Measurements from ENCODE around the gene STK25. TPM values are rescaled to one million over a fixed set of nuclear protein-coding genes. Genes with fewer than 3 reads are reported as not detected.
"Not testable (repeated sequence)": the region's sequence is repeated elsewhere in the genome, so short reads cannot be mapped to it uniquely, and the experiment has no call there.

The STK25 gene
- total RNA-seq, 2 experiments from 2014 or later, result 108 to 130 TPM

DNA sequence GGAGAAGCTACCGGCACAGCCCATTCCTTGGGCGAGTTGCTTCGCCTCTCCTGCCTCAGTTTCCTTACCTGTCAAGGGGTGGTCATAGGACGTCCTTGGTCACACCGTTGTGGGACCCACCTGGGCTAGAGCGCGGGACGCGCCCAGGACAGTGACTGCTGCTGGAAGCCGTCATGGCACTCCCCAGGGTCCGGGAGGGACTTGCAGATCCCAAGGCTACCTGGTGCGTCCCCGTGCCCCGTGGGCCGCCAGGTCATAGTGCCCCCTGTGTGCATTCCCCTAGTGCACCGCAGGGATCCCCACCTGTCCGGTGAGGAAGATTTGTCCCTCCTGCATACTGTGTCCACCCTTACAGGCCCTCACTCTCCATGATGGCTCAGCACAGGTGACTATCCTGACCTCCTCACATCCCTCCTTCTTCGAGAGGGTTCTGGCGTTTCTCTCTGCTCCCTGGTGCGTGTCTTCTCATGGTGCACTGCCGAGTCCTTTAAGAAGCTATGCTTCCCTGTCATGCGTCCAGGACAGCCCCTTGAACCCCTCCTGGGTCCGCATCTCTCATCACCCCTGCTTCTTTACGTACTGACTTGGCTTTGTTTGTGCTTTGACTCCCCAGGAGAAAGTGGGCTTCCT lies 886 bp upstream of the STK25 start:
- Mint-ChIP-seq H3K27me3 (peaks cover 10% of the 10 kb centered on the region), H3K4me1 (peaks cover 18% of the 10 kb centered on the region), H3K4me3 (peak overlapping the region; percentile 47), H3K9me3 (ENCODE audit: low read depth) (no peaks in the 10 kb centered on the region), H3K36me3 (no peaks in the 10 kb centered on the region), H3K27ac (peak overlapping the region; percentile 58)
- ATAC-seq, result no peak
- CTCF ChIA-PET, result interaction anchor here (1.2 to 1.8 kb wide), 2 partner anchors 65 to 195 kb away, joined by 3 to 4 read pairs; no protein-coding TSS in a partner anchor
- no peak for DNase-seq

DNA sequence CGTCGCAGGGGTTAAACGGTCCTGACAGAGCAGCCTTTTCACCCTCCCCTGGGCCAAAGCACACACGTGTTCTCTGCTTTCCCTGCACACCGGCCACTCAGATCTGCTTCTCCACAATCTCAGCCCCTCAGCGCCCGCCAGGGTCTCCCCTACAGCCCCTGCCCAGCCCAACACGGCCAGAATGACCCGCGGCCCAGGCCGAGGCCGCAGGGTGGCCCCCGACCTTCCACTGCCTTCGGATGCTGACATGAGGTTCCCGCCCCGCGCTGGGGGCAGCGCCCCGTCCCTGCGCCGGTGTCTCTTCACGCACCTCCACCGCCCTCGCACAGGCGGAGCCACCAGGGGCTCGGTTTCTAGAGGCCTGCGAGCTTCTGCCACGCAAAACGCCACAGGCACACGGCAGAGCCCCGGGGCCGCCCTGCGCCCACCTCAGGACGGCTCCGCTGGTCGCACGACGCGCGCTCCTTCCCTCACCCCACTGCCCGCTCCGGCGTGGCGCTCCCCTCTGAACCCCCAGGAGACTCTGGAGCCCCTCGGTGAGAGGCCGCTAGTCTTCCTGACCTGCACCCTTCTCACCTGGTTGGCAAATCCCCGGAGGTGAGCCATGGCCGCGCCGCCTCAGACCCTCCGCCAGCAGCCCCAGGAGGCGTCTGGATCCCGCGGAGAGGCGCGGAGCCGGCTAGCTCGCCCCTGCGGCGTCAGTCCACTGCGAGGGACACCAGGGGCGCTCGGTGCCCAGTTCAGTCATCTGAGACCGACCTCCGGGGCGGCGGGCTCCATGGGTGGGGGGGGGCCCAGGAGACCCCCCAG lies 749 bp downstream of the STK25 start:
- ATAC-seq (peak; percentile 26), DNase-seq (peak; percentile 60)
- H3K27me3 Mint-ChIP-seq, result peaks cover 10% of the 10 kb centered on the region
- no peaks in the 10 kb centered on the region for H3K36me3 Mint-ChIP-seq
- H3K9me3 Mint-ChIP-seq (ENCODE audit: low read depth), result no peaks in the 10 kb centered on the region
- peak overlapping the region; percentile 52 for H3K27ac Mint-ChIP-seq
- H3K4me3 Mint-ChIP-seq, result peak overlapping the region; percentile 78
- CTCF ChIA-PET, result interaction anchor here (0.5 to 1.0 kb wide), 2 partner anchors 110 to 357 kb away, joined by 3 to 4 read pairs; partner anchors contain the start of gene PPP1R7
- H3K4me1 Mint-ChIP-seq, result peaks cover 18% of the 10 kb centered on the region

DNA sequence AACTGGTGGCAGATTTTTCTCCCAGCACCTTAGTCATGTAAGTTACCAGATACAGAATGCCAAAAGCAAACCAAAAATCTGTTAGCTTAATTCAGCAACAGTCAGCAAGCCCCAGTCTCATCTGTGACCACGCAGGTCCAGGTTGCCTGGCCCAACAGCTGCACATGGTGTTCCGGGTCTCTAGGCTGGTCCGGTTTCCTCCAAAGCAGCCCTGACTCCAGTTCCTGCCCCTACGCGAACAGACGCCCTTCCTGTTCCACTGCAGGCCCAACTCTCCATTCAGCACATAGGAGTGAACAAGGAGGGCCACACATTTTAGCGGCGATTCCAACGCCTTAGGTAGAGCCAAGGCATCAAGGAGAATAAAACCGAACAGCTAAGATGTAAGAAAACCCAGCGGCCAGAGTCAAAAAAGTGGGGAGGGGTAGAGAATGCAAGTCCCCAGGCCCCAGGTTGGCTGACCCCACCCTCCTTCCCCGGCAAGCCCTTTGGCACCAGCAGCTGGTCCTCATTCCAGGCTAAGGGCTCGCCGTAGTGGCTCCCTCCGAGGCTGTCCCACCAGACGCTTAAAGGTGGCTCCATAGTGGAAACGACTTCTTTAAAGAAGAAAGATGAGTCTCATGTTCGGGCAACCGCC lies 1.5 kb downstream of the STK25 start:
- H3K4me1 Mint-ChIP-seq, result peaks cover 18% of the 10 kb centered on the region
- peaks cover 5% of the 10 kb centered on the region for H3K27me3 Mint-ChIP-seq
- no peak for ATAC-seq
- CTCF ChIA-PET, result interaction anchor here (0.5 to 1.0 kb wide), 3 partner anchors 33 to 356 kb away, joined by 3 to 4 read pairs (median 3); partner anchors contain the start of gene PPP1R7
- DNase-seq, result no peak
- no peaks in the 10 kb centered on the region for H3K9me3 Mint-ChIP-seq (ENCODE audit: low read depth)
- no peaks in the 10 kb centered on the region for H3K36me3 Mint-ChIP-seq
- peak overlapping the region; percentile 52 for H3K27ac Mint-ChIP-seq
- peak overlapping the region; percentile 78 for H3K4me3 Mint-ChIP-seq

GRCh38 chr2:241506317-241506716 lies 2.1 kb downstream of the STK25 start:
- H3K27me3 Mint-ChIP-seq; ATAC-seq; DNase-seq; H3K9me3 Mint-ChIP-seq (ENCODE audit: low read depth); H3K27ac Mint-ChIP-seq; H3K36me3 Mint-ChIP-seq; H3K4me3 Mint-ChIP-seq: not testable (repeated sequence)
- H3K4me1 Mint-ChIP-seq, result peaks cover 18% of the 10 kb centered on the region
- CTCF ChIA-PET, result interaction anchor here (1.0 kb wide), 1 partner anchor 34 kb away, joined by 3 read pairs; no protein-coding TSS in a partner anchor

DNA sequence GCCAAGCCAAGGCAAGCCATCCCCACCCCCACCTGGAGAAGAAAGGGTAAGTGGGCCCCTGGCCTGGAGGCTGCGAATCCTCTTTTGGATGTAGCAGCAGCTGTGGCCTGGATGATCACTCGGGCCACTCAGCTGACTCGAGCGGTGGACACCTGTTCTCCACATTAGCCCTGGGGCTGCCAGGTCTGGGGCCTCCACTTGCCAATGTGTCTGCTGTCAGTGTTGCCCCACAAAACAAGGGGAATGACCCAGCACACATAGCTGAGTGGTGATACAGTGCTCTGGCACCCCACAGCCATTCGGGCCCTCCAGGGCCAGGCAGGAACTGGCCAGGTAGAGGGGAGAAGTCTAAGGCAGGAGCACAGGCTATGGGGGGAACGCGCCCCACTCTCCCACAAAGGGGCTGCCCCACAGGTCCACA lies 2.6 kb downstream of the STK25 start:
- CTCF ChIA-PET, result interaction anchor here (1.0 kb wide), 1 partner anchor 34 kb away, joined by 3 read pairs; no protein-coding TSS in a partner anchor
- no peaks in the 10 kb centered on the region for H3K27me3 Mint-ChIP-seq
- no peak for ATAC-seq

DNA sequence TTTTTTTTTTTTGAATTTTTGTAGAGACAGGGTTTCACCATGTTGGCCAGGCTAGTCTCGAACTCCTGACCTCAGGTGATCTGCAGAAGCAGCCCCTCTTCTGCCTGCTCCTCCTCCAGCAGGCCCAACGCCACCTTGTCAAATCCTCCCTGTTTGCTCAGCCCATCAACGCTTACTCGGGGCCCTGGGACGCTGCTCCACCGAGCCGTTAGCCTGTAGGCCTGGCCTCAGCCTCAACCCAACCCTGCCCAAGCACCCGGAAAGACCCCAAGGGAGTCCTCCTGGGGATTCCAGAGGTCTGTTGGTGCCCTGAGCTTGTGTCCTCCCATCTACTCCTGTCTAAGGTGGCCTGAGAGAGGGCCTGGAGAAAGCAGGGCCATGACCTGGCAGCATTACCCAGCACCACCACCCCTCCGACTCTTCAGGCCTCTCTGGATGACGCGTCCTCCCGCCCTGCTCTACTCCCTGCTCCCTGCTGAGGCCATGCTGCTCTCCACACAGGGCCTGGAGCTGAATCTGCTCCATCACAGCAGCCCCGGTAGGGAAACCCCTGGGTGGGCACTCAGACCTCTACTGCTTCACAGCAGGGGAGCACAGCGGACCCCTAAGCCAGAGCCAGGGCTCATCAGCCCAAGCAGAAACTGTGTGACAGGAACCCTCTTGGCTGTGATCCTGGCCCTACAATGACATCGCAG lies 3.2 kb downstream of the STK25 start:
- no peaks in the 10 kb centered on the region for H3K27me3 Mint-ChIP-seq
- H3K9me3 Mint-ChIP-seq (ENCODE audit: low read depth), result no peaks in the 10 kb centered on the region
- H3K36me3 Mint-ChIP-seq, result no peaks in the 10 kb centered on the region
- no peak overlapping the region for H3K4me3 Mint-ChIP-seq
- DNase-seq, result no peak
- CTCF ChIA-PET, result no interaction called here
- H3K27ac Mint-ChIP-seq, result no peak overlapping the region
- no peak for ATAC-seq
- H3K4me1 Mint-ChIP-seq, result peaks cover 18% of the 10 kb centered on the region

More for the DNA sequence above, 2.6 kb downstream of the STK25 start:
- Mint-ChIP-seq H3K4me3 (no peak overlapping the region), H3K4me1 (peaks cover 18% of the 10 kb centered on the region), H3K9me3 (ENCODE audit: low read depth) (no peaks in the 10 kb centered on the region), H3K36me3 (no peaks in the 10 kb centered on the region), H3K27ac (no peak overlapping the region)
- DNase-seq, result no peak

DNA sequence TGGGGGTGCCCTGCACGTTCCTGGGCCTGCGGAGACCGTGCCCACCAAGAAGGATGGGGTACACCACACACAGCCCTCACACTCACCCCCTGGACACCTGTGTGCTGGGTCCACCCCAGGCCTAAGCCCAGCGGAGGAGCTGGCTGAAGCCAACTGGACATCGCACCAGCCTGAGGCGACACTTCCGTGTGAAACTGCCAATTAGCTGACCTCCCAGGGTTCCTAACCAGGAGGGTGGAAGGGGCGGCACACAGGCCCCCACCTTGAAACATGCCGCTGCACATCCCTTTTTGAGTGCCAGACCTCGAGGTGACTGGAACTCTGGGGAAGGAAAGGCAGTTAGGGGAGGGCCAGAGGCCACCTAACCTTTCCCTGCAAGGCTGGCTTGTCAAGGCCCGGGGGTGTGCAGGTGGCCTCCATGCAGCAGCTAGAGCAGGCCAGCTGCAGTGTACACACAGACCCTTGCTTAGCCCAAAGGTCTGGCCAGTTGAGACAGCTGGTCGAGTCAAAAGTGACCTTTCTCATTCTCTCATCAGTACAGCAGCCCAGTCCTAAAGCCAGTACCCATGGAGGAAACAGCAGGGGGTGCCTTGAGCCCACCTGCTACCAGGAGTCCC lies 4.5 kb downstream of the STK25 start:
- H3K36me3 Mint-ChIP-seq, result no peaks in the 10 kb centered on the region
- no peak overlapping the region for H3K27ac Mint-ChIP-seq
- H3K4me1 Mint-ChIP-seq, result peaks cover 9% of the 10 kb centered on the region
- CTCF ChIA-PET, result no interaction called here
- H3K27me3 Mint-ChIP-seq, result no peaks in the 10 kb centered on the region
- ATAC-seq, result no peak
- no peak overlapping the region for H3K4me3 Mint-ChIP-seq
- DNase-seq, result no peak
- H3K9me3 Mint-ChIP-seq (ENCODE audit: low read depth), result no peaks in the 10 kb centered on the region

GRCh38 chr2:241502281-241502680 lies 6.1 kb downstream of the STK25 start:
- H3K36me3 Mint-ChIP-seq, result no peaks in the 10 kb centered on the region
- H3K27me3 Mint-ChIP-seq, result no peaks in the 10 kb centered on the region
- H3K27ac Mint-ChIP-seq, result no peak overlapping the region
- H3K9me3 Mint-ChIP-seq (ENCODE audit: low read depth), result no peaks in the 10 kb centered on the region
- CTCF ChIA-PET, result no interaction called here
- ATAC-seq (no peak), DNase-seq (no peak)
- peaks cover 5% of the 10 kb centered on the region for H3K4me1 Mint-ChIP-seq
- H3K4me3 Mint-ChIP-seq, result no peak overlapping the region

DNA sequence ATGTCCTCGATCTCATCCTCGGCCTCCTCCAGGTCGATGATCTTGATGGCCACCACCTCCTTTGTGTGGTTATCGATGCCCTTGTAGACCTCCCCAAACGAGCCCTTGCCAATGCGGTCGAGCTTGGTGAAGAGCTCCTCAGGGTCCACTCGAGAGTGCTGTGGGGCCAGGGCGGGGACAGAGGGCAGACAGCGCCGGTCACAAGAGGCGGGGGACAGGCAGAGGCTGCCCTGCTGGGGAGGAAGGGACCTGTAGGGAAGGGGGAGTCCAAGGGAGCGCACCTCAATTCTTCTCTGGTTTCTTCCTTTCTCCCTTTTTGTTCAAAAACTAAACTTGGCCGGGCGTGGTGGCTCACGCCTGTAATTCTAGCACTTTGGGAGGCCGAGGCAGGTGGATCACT lies 6.8 kb downstream of the STK25 start:
- DNase-seq (no peak), ATAC-seq (no peak)
- CTCF ChIA-PET, result no interaction called here
- Mint-ChIP-seq H3K36me3 (no peaks in the 10 kb centered on the region), H3K9me3 (ENCODE audit: low read depth) (no peaks in the 10 kb centered on the region), H3K27ac (no peak overlapping the region), H3K4me1 (no peaks in the 10 kb centered on the region), H3K27me3 (no peaks in the 10 kb centered on the region), H3K4me3 (no peak overlapping the region)

DNA sequence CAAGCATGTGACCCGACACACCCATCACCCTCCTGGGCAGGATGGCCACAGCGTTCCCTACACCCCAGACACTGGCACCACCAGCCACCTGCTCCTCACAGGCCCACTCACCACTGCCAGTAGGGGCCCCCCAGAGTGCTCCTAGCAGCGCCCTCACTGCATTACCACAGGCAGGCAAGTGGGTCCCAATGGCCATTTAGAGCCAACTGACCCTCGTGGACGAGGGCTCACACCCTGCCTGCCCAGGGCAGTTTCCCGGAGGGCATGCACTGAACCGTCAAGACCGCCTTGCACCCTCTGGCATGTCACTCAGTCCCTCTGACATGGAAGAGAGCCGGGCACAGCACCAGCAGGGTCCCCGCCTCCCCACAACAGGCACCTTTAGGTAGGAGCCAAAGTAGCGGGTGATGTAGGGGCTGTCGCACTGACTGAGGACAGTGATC lies 7.3 kb downstream of the STK25 start:
- no peak overlapping the region for H3K4me3 Mint-ChIP-seq
- H3K27ac Mint-ChIP-seq, result no peak overlapping the region
- no peaks in the 10 kb centered on the region for H3K4me1 Mint-ChIP-seq
- no peaks in the 10 kb centered on the region for H3K36me3 Mint-ChIP-seq
- ATAC-seq, result no peak
- no peaks in the 10 kb centered on the region for H3K9me3 Mint-ChIP-seq (ENCODE audit: low read depth)
- H3K27me3 Mint-ChIP-seq, result no peaks in the 10 kb centered on the region
- DNase-seq, result no peak
- CTCF ChIA-PET, result no interaction called here

GRCh38 chr2:241500431-241500975 lies 7.9 kb downstream of the STK25 start:
- ATAC-seq (no peak), DNase-seq (no peak)
- no peak overlapping the region for H3K4me3 Mint-ChIP-seq
- no peaks in the 10 kb centered on the region for H3K36me3 Mint-ChIP-seq
- no peaks in the 10 kb centered on the region for H3K9me3 Mint-ChIP-seq (ENCODE audit: low read depth)
- CTCF ChIA-PET, result no interaction called here
- H3K27me3 Mint-ChIP-seq, result no peaks in the 10 kb centered on the region
- H3K4me1 Mint-ChIP-seq, result no peaks in the 10 kb centered on the region
- no peak overlapping the region for H3K27ac Mint-ChIP-seq

DNA sequence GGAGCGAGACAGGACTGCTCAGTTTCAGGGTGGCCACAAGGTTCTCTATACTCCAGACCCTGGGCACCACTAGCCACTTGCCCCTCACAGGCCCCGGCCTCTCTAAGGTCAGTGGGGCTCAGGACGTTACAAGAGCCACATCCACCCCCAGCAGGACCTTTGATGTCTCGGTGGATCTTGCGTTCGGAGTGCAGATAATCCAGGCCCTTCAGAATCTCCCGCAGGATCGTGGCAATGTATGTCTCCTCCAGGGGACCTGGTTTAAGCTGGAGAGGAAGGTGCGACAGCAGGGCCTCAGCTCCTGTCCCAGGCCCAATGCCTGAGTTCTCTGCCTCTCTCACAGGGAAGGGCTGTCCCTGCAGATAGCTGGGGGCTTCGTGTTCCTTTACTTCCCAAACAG lies 8.4 kb downstream of the STK25 start:
- no peaks in the 10 kb centered on the region for H3K36me3 Mint-ChIP-seq
- CTCF ChIA-PET, result no interaction called here
- DNase-seq (no peak), ATAC-seq (no peak)
- no peaks in the 10 kb centered on the region for H3K4me1 Mint-ChIP-seq
- H3K27ac Mint-ChIP-seq, result no peak overlapping the region
- H3K27me3 Mint-ChIP-seq, result no peaks in the 10 kb centered on the region
- no peak overlapping the region for H3K4me3 Mint-ChIP-seq
- H3K9me3 Mint-ChIP-seq (ENCODE audit: low read depth), result no peaks in the 10 kb centered on the region

Data from activated CD8-positive, alpha-beta memory T cell treated with anti-CD3 and anti-CD28 coated beads, Interleukin-2, amount 10 ng/mL, durations not matched to agents 7 days and 5 days (primary cell).